ENCODE data around the gene ANKRD44.
"Not testable (repeated sequence)": the region's sequence is repeated elsewhere in the genome, so short reads cannot be mapped to it uniquely, and the experiment has no call there.

ANKRD44 gene

DNA sequence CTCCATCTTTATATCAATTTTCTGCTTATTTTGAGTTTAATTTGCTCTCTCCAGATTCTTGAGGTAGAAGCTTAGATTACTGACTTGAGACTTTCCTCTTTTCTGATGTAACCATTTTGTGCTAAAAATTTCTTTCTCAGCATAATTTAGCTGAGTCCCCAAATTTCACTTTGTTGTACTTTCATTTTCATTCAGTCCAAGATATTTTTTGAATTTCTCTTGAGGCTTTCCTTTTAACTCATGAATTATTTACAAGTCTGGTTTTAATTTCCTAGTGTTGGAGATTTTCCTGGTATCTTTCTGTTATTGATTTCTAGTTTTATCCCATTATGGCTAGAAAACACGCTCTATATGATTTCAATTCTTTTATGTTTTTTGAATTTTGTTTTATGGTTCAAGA is 239.4 kb downstream of the ANKRD44 start:
- no peak for DNase-seq

DNA sequence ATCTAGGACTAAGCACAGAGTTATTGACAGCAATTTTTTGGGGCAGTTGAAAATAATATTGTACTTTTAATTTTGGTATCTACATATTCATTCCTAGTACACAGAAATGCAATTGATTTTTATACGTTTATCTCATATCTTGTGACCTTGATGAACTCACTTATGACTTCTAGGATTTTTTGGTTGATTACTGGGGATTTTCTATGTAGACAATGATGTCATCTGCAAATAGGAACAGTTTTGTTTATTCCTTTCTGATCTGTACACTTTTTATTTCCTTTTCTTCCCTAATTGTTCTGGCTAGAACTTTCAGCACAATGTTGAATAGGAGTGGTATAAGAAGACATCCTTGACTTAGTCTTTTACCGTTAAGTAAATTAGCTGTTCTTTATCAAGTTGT is 240.6 kb downstream of the ANKRD44 start:
- DNase-seq: no peak

- DNase-seq: not testable (repeated sequence)
Observed at GRCh38 chr2:197062574-197062973, 248.0 kb downstream of the ANKRD44 start.

- no peak for DNase-seq
Observed at GRCh38 chr2:197059477-197059876, 251.1 kb downstream of the ANKRD44 start.

GRCh38 chr2:197058777-197059300 is 251.7 kb downstream of the ANKRD44 start:
- DNase-seq: no peak

DNA sequence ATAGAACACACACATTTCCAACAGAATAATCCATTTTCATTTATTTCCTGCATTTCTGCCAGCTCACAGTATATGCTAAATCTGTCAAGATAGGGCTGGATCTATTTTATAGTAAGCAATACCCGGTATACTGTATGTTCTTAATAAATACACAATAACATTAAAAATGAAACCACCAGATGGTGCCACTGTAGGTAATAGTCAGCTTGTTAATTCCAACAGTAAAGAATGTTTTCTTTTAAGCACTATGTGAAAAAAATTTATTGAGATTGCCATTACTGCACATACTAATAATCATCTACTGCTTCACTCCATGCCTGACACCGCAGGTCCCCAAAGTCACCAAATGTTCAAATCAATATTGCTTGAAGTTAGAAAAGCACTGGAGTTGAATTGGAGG is 252.6 kb downstream of the ANKRD44 start:
- DNase-seq: no peak

DNA sequence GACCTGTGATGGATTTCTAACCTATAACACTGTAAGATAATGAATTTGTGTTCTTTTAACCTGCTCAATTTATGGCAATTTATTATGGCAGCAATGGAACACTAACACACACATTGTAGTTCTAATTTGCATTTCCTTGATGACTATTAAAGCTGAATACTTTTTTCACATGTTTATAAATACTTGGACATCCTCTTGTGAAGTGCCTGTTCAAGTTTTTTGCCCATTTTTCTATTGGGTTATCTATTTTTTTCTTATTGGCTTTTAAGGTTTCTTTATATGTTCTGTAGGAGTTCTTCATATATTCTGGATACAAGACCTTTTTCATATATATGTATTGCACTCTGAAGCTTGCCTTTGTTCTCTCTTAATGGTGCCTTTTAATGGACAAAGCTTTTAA is 255.5 kb downstream of the ANKRD44 start:
- no peak for DNase-seq

DNA sequence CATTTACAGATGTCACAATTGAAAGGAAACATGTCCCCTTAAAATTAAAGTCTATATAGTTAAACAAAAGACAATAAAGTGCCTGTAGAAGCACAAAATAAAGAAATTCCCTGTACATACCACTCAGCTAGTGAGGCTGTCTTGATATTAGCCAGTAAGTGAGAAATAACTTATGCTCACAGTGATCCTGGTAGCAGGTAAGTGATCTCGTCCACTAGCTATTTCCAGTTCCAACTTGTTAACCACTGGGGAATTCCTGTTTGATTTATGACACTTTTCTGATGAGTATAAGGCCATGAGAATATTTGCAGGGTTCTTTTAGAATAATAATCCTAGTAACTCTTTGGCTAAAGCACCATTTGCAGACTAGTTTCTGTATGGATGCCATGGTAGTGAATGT is 256.1 kb downstream of the ANKRD44 start:
- no peak for DNase-seq

DNA sequence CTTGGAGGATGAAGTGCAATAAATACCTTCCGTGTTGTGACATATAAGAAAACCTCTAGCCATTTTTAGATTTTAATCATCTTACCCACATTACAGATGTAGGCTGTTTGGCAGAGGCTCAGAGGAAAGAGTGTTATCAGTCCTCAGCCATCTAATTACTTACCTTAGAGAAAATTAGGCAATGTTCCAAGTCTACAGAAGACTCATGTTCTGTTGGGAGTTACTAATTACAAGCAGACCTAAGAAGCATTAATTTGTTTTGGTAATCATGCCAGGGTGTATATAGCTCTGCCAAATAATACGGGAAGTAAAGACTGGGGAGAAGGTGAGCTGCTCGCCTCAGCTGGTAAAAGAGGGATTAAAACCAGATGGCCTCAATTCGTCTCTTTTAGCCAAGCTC is 258.2 kb downstream of the ANKRD44 start:
- no peak for DNase-seq

DNA sequence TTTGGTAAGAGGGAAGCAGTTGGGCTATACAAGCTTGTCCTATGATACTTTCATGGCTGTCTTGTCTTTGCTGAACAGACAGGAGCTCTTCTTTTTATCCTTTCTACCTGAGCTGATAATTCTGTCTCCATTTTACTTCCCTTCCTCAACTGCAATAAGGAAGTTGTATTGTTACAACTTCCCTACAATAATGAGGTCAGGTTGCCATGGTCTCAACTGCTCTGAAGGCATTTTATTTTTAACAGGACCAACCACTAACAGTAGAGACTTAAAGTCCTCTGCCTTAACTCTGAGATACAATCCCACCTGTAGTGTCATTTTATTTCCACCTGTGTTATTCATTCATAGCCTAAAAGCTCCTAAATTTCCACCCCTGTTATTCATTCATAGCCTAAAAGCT is 265.5 kb downstream of the ANKRD44 start:
- no peak for DNase-seq

GRCh38 chr2:197042739-197043196 is 267.8 kb downstream of the ANKRD44 start:
- no peak for DNase-seq

GRCh38 chr2:197037863-197038398 is 272.6 kb downstream of the ANKRD44 start:
- DNase-seq: no peak

- no peak for DNase-seq
Observed at GRCh38 chr2:197035002-197035401, 275.6 kb downstream of the ANKRD44 start.

GRCh38 chr2:197034292-197034691 is 276.3 kb downstream of the ANKRD44 start:
- no peak for DNase-seq

DNA sequence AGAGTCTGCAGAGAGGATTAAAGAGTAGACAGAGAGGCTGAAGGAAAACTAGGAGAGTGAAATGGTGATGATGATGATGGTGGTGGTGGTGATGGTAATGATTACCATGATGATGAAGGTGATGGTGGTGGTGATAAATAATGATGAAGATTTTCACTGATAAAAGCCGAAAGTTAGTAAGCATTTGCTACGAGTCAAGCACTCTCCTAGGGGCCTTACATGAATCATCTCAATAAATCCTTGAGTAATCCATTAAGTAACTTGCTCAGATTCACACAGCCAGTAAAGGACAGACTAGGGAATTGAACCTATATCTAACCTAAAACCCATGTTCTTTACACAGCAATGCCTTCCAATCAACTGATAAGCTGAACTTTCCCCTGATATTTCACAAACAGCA is 277.4 kb downstream of the ANKRD44 start:
- no peak for DNase-seq

DNA sequence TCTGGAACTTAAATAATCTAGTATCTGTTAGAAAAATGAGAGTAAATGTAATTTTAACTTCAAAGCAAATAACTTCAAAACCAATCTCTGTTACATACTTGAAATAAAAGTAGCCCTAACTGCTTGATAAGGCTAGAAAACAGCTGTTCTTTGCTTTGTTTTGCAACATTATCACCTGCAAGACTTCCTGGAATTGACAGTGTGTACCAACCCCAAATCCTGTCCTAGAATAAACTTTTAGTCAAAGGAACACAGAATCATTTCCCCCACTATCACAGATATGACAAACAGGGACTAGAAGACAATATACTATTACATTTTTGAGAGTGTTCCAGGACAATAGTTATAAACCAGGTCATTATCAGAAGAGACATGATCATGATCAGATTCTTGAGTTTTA is 278.8 kb downstream of the ANKRD44 start:
- DNase-seq: no peak

- no peak for DNase-seq
Observed at GRCh38 chr2:197030090-197030489, 280.5 kb downstream of the ANKRD44 start.

- DNase-seq: no peak
Observed at GRCh38 chr2:197028633-197029032, 281.9 kb downstream of the ANKRD44 start.

DNA sequence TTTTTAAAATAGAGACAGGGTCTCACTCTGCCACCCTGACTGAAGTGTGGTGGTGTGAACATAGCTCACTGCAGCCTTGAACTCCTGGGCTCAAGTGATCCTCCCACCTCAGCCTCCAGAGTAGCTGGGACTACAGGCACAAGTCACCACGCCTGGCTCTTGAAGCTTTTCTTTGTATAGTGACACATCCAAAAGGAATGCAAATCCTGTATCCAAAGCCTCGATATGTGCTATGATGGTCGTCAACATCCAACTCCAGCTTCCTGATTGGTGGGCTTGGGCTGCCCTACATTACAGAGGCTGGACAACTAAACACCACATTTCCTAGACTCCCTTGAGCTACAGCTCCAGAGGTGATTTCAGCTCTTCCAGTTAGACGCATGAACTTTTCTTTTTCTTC is 282.4 kb downstream of the ANKRD44 start:
- no peak for DNase-seq

- DNase-seq: no peak
Observed at GRCh38 chr2:197024206-197024605, 286.4 kb downstream of the ANKRD44 start.

DNA sequence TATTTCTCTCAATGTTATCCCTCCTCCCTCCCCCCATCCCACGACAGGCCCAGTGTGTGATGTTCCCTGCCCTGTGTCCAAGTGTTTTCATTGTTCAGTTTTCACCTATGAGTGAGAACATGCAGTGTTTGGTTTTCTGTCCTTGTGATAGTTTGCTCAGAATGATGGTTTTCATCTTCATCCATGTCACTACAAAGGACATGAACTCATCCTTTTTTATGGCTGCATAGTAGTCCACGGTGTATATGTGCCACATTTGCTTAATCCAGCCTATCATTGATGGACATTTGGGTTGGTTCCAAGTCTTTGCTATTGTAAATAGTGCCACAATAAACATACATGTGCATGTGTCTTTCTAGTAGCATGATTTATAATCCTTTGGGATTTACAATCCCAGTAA is 289.7 kb downstream of the ANKRD44 start:
- not testable (repeated sequence) for DNase-seq

GRCh38 chr2:197013098-197013497 is 297.5 kb downstream of the ANKRD44 start:
- DNase-seq: no peak

DNA sequence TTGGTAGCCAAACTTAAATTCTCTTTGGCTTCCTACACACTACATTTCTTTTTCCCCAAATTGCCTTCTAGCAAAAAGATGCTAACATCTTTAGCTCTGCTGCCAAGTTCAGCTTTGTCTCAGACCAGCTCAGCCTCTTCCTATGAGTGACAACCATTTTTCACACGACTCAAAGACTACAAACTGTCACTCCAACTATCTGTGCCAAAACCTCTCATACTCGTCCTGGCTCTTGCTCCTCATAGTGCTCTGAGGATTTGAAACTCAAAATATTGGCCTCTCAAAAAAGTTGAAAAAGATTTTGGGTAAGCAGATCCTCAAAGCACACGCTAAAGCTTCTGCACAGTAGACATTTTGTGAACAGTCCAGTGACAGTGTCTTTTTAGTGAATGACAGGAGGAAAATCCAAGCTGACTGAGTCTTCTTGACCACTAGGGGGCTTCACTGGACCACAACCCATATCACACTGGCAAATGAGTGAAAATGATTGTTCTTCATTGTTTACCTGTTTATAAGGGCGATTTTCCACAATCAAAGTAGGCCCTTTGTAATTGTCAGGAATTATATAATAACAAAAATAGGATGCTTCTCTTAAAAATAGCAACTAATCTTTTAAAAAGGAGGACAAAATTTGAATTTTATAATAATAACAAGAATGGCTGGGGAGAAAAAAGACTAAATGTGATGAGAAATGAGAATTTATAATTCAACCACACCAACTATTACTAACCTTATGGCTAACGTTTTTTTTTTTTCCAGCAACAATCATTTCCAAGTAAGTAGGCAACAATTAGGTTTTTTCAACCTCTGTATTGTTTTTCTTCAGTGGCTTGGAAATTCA is 298.6 kb downstream of the ANKRD44 start:
- peak; percentile 33 for DNase-seq

DNA sequence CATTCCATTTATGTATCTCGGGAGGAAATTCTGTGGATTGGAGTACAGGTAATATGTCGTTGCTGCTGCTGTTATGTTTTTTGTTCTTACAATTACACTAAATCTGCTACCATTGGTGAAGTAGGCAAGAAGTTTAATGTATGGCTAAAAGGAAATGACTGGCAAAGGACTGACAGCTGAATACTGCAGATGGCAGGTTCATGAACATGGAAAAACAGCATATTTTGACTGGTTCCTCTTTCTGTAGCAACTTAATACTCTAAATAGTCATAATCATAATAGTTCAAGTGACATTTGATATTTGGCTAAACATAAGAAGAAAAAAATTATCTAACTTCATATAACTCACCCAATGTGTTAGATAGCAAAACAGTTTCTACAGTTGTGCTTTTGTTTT is 299.6 kb downstream of the ANKRD44 start:
- no peak for DNase-seq
